ENCODE results near the gene ZFP28. TPM values are rescaled to one million over a fixed set of nuclear protein-coding genes. Genes with fewer than 3 reads are reported as not detected.
A peak's percentile ranks its signal among the peaks of the same experiment; 100 is the strongest.

The ZFP28 gene
- total RNA-seq, 2 donors from 2014 or later, result 3.3 to 5.7 TPM

GRCh38 chr19:56566904-56567273 lies 28.1 kb downstream of the ZFP28 start:
- DNase-seq (peak; percentile 37 to 45), ATAC-seq (replicated peaks in 1 of 2) (peak; percentile 41 to 45)
- H3K27ac Mint-ChIP-seq, result no peak overlapping the region
- H3K27me3 Mint-ChIP-seq (ENCODE audit: low read depth), result no peaks in the 10 kb centered on the region
- H3K36me3 Mint-ChIP-seq (ENCODE audit: insufficient read depth in 2 of 2), result peaks cover 39 to 58% of the 10 kb centered on the region in 2 donors
- H3K9me3 Mint-ChIP-seq, result peaks cover 15 to 31% of the 10 kb centered on the region in 2 donors
- peak overlapping the region; percentile 84 to 91 for H3K4me3 Mint-ChIP-seq
- peaks cover 14% of the 10 kb centered on the region for H3K4me1 Mint-ChIP-seq (ENCODE audit: low read depth)

- Mint-ChIP-seq H3K27me3 (ENCODE audit: low read depth) (no peaks in the 10 kb centered on the region), H3K9me3 (peaks cover 15 to 27% of the 10 kb centered on the region in 2 donors), H3K36me3 (ENCODE audit: insufficient read depth in 2 of 2) (peaks cover 39 to 62% of the 10 kb centered on the region in 2 donors), H3K4me1 (ENCODE audit: low read depth) (peaks cover 14% of the 10 kb centered on the region), H3K4me3 (peak within 1 kb of the TSS; percentile 84 to 91), H3K27ac (no peak within 1 kb of the TSS)
- DNase-seq, result peak; percentile 89 to 94
- ATAC-seq (replicated peaks in 1 of 2), result peak; percentile 98
Measured at GRCh38 chr19:56567274-56568120, 28.7 kb downstream of the ZFP28 start, which contains the start of gene ZNF470. Gene ZNF470 (plus strand): TSS chr19:56567468. CDS start chr19:56570312, 2,844 bp downstream.

GRCh38 chr19:56572589-56572988 lies 33.8 kb downstream of the ZFP28 start:
- ATAC-seq (replicated peaks in 1 of 2), result no peak
- no peak for DNase-seq
- H3K4me1 Mint-ChIP-seq (ENCODE audit: low read depth), result peaks cover 5% of the 10 kb centered on the region
- peaks cover 12 to 35% of the 10 kb centered on the region in 2 donors for H3K9me3 Mint-ChIP-seq
- H3K27me3 Mint-ChIP-seq (ENCODE audit: low read depth), result no peaks in the 10 kb centered on the region
- no peak overlapping the region for H3K27ac Mint-ChIP-seq
- peaks cover 35 to 83% of the 10 kb centered on the region in 2 donors for H3K36me3 Mint-ChIP-seq (ENCODE audit: insufficient read depth in 2 of 2)
- H3K4me3 Mint-ChIP-seq, result no peak overlapping the region

GRCh38 chr19:56573914-56574313 lies 35.2 kb downstream of the ZFP28 start:
- ATAC-seq (replicated peaks in 1 of 2) (no peak), DNase-seq (no peak)
- Mint-ChIP-seq H3K27me3 (ENCODE audit: low read depth) (no peaks in the 10 kb centered on the region), H3K4me3 (no peak overlapping the region), H3K4me1 (ENCODE audit: low read depth) (no peaks in the 10 kb centered on the region), H3K9me3 (peaks cover 15 to 38% of the 10 kb centered on the region in 2 donors), H3K27ac (no peak overlapping the region), H3K36me3 (ENCODE audit: insufficient read depth in 2 of 2) (peaks cover 39 to 81% of the 10 kb centered on the region in 2 donors)

GRCh38 chr19:56577719-56578602 lies 39.2 kb downstream of the ZFP28 start:
- Mint-ChIP-seq H3K27me3 (ENCODE audit: low read depth) (no peaks in the 10 kb centered on the region), H3K9me3 (peaks cover 21 to 45% of the 10 kb centered on the region in 2 donors), H3K4me1 (ENCODE audit: low read depth) (no peaks in the 10 kb centered on the region), H3K4me3 (no peak overlapping the region), H3K36me3 (ENCODE audit: insufficient read depth in 2 of 2) (peaks cover 38 to 65% of the 10 kb centered on the region in 2 donors), H3K27ac (no peak overlapping the region)
- DNase-seq, result no peak
- ATAC-seq (replicated peaks in 1 of 2), result no peak

GRCh38 chr19:56594446-56594782 lies 55.7 kb downstream of the ZFP28 start:
- Mint-ChIP-seq H3K27me3 (ENCODE audit: low read depth) (no peaks in the 10 kb centered on the region), H3K4me3 (peak overlapping the region; percentile 80 to 87), H3K4me1 (ENCODE audit: low read depth) (peaks cover 24% of the 10 kb centered on the region), H3K9me3 (peaks cover 18 to 23% of the 10 kb centered on the region in 2 donors), H3K36me3 (ENCODE audit: insufficient read depth in 2 of 2) (peaks cover 26 to 43% of the 10 kb centered on the region in 2 donors), H3K27ac (peak overlapping the region; percentile 95)
- DNase-seq (no peak), ATAC-seq (replicated peaks in 1 of 2) (no peak)

- Mint-ChIP-seq H3K9me3 (peaks cover 18 to 23% of the 10 kb centered on the region in 2 donors), H3K4me1 (ENCODE audit: low read depth) (peaks cover 24% of the 10 kb centered on the region), H3K27me3 (ENCODE audit: low read depth) (no peaks in the 10 kb centered on the region), H3K36me3 (ENCODE audit: insufficient read depth in 2 of 2) (peaks cover 26 to 45% of the 10 kb centered on the region in 2 donors), H3K27ac (peak within 1 kb of the TSS; percentile 95), H3K4me3 (peak within 1 kb of the TSS; percentile 80 to 87)
- DNase-seq (peak; percentile 92), ATAC-seq (replicated peaks in 1 of 2) (peak; percentile 95 to 96)
Measured at GRCh38 chr19:56594783-56595547, 56.2 kb downstream of the ZFP28 start, which contains the start of gene ZNF71. Gene ZNF71 (plus strand): TSS chr19:56595302. CDS start chr19:56601559, 6,257 bp downstream.

- ATAC-seq (replicated peaks in 1 of 2) (peak; percentile 46 to 58), DNase-seq (no peak)
- Mint-ChIP-seq H3K27me3 (ENCODE audit: low read depth) (no peaks in the 10 kb centered on the region), H3K4me3 (peak overlapping the region; percentile 80 to 87), H3K27ac (peak overlapping the region; percentile 1), H3K4me1 (ENCODE audit: low read depth) (peaks cover 24% of the 10 kb centered on the region), H3K36me3 (ENCODE audit: insufficient read depth in 2 of 2) (peaks cover 28 to 45% of the 10 kb centered on the region in 2 donors), H3K9me3 (peaks cover 17 to 25% of the 10 kb centered on the region in 2 donors)
Measured at GRCh38 chr19:56595548-56595899, 56.8 kb downstream of the ZFP28 start.

GRCh38 chr19:56596676-56597075 lies 57.9 kb downstream of the ZFP28 start:
- Mint-ChIP-seq H3K4me1 (ENCODE audit: low read depth) (peaks cover 24% of the 10 kb centered on the region), H3K27me3 (ENCODE audit: low read depth) (no peaks in the 10 kb centered on the region), H3K4me3 (no peak overlapping the region), H3K9me3 (peaks cover 16 to 27% of the 10 kb centered on the region in 2 donors), H3K36me3 (ENCODE audit: insufficient read depth in 2 of 2) (peaks cover 36 to 48% of the 10 kb centered on the region in 2 donors), H3K27ac (no peak overlapping the region)
- no peak for DNase-seq
- no peak for ATAC-seq (replicated peaks in 1 of 2)

- Mint-ChIP-seq H3K9me3 (peaks cover 15 to 21% of the 10 kb centered on the region in 2 donors), H3K27ac (no peak overlapping the region), H3K36me3 (ENCODE audit: insufficient read depth in 2 of 2) (peaks cover 34 to 55% of the 10 kb centered on the region in 2 donors), H3K4me1 (ENCODE audit: low read depth) (peaks cover 24% of the 10 kb centered on the region), H3K27me3 (ENCODE audit: low read depth) (no peaks in the 10 kb centered on the region), H3K4me3 (no peak overlapping the region)
- ATAC-seq (replicated peaks in 1 of 2), result no peak
- no peak for DNase-seq
Measured at GRCh38 chr19:56597696-56598095, 58.9 kb downstream of the ZFP28 start.

GRCh38 chr19:56601375-56601774 lies 62.6 kb downstream of the ZFP28 start:
- Mint-ChIP-seq H3K9me3 (peaks cover 20 to 24% of the 10 kb centered on the region in 2 donors), H3K36me3 (ENCODE audit: insufficient read depth in 2 of 2) (peaks cover 35 to 60% of the 10 kb centered on the region in 2 donors), H3K27ac (no peak overlapping the region), H3K4me3 (no peak overlapping the region), H3K27me3 (ENCODE audit: low read depth) (no peaks in the 10 kb centered on the region), H3K4me1 (ENCODE audit: low read depth) (peaks cover 7% of the 10 kb centered on the region)
- DNase-seq (no peak), ATAC-seq (replicated peaks in 1 of 2) (no peak)

GRCh38 chr19:56603829-56604228 lies 65.1 kb downstream of the ZFP28 start:
- Mint-ChIP-seq H3K9me3 (peaks cover 13 to 32% of the 10 kb centered on the region in 2 donors), H3K27ac (no peak overlapping the region), H3K36me3 (ENCODE audit: insufficient read depth in 2 of 2) (peaks cover 45 to 59% of the 10 kb centered on the region in 2 donors), H3K4me3 (no peak overlapping the region), H3K27me3 (ENCODE audit: low read depth) (no peaks in the 10 kb centered on the region), H3K4me1 (ENCODE audit: low read depth) (no peaks in the 10 kb centered on the region)
- no peak for DNase-seq
- no peak for ATAC-seq (replicated peaks in 1 of 2)

Data from activated T-cell treated with anti-CD3 and anti-CD28 coated beads, Interleukin-2, amount 50 U/mL, for 72 hours (primary cell).